Cardiac fibroblast (primary cell): ENCODE measurements around the gene CHCHD6.

Source experiments
- DNase-seq, 2 donors: peaks; one replicate each; pipeline versions ENCODE4 v3.0.0 to v3.0.0-alpha.2; 2010; ENCODE audit warnings: low read depth in 2 of 2
- H3K4me3 ChIP-seq, 2 donors: replicated peaks in 1 of 2; 1 replicate in 1 of 2; 2 replicates in 1 of 2; pipeline ENCODE4 v1.5.1; 2011; ENCODE audit warnings: low read depth in 2 of 2, low read length in 2 of 2, mild to moderate bottlenecking in 2 of 2, moderate library complexity in 1 of 2
- TF ChIP-seq, protein P1 (sequence below): IDR thresholded peaks from one replicate; pipeline ENCODE4 v1.5.1; 2011; ENCODE audit warnings: low read depth, mild to moderate bottlenecking, low read length, inconsistent platforms

Gene CHCHD6

DNA sequence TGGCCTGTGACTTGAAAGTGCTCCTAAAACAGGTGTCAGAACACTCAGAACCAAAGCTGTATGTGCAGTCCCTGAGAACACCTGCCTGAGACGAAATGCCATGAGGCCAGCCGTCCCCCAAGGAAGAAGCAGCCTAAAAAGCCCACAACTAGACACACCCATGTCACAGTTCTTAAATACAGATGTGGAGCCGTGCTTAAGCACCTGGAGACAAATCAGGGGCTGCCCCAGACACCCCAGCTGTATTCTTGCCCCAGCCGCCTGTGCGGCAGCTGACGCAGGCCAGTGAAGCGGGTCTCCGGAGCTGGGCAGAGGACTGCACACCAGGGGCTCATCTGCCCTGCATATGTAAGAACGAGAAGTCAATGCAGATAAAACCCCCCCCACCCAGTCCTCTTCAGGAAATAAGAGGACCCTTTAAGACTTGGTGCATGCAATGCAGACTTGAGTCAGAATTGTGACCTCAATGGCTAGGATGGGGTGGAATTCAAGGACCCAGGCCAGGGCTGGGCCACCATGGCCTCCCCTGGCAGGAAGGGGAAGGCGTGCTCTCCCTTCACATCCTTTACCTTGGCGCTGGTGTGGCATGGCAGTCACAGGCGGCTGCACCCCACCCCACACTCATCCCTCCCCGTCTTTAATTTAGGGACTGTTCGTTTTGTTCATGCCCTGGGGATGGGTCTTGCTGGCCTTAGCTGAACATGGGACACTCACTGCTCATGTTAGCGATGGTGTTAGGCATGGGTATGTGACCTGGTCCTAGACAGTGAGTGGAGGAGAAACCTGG, 251.2 kb downstream of the CHCHD6 start:
- TF ChIP-seq, protein P1, sequence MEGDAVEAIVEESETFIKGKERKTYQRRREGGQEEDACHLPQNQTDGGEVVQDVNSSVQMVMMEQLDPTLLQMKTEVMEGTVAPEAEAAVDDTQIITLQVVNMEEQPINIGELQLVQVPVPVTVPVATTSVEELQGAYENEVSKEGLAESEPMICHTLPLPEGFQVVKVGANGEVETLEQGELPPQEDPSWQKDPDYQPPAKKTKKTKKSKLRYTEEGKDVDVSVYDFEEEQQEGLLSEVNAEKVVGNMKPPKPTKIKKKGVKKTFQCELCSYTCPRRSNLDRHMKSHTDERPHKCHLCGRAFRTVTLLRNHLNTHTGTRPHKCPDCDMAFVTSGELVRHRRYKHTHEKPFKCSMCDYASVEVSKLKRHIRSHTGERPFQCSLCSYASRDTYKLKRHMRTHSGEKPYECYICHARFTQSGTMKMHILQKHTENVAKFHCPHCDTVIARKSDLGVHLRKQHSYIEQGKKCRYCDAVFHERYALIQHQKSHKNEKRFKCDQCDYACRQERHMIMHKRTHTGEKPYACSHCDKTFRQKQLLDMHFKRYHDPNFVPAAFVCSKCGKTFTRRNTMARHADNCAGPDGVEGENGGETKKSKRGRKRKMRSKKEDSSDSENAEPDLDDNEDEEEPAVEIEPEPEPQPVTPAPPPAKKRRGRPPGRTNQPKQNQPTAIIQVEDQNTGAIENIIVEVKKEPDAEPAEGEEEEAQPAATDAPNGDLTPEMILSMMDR = no peak
- no peak overlapping the region for H3K4me3 ChIP-seq
- no peak for DNase-seq

DNA sequence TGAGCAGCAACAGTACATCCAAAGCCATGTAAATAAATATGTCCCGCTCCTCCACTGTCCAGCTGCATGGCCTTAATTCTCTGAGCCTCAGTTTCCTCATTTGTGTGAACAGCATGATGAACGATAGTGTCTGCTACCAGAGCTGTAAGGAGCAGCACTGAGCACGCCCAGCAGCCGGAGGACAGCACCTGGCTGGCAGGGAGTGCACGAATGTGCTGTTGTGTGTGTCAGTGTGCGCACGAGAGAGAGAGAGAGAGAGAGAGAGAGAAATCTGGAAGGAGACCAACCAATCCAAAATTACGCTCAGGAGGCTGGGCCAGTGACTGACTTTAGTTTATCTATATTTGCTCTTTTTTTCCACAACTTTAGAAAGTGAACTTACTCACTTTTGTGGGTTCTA, 252.3 kb downstream of the CHCHD6 start:
- no peak for DNase-seq
- TF ChIP-seq, protein P1 = no peak
- no peak overlapping the region for H3K4me3 ChIP-seq

DNA sequence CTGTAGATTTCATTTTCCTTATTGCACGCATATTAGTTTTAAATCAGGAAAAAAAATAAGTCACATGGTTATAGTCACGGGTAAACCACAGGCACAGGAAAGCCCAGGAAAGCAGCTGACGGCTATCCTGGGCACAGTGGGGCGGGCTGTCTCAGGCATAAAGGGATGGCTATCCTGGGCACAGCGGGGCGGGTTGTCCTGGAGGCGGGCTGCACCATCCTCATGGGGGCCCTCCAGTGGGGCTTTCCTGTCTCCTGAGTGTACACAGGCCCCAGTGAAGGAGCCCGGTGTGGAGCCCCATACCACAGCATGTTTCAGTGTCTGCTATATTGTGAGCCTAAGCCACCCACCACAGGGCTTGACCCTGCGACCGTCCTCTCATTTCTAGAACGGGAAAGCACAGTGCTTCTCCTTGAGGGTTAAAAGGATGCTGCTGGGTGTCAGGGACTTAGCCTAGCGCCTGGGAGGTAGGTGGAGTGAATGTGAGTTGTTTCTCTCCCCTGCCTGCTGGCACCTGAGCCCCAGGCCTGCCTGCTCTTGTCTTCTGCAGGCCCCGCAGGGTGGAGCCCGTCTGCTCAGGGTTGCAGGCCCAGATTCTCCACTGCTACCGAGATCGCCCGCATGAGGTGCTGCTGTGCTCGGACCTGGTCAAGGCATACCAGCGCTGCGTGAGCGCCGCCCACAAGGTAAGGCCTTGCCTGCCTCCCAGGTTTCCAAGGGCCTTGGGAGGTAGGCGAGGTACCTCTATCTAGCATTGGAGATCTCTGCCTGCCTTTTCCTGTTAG, 253.0 kb downstream of the CHCHD6 start:
- H3K4me3 ChIP-seq = no peak overlapping the region
- TF ChIP-seq, protein P1 = no peak
- no peak for DNase-seq

DNA sequence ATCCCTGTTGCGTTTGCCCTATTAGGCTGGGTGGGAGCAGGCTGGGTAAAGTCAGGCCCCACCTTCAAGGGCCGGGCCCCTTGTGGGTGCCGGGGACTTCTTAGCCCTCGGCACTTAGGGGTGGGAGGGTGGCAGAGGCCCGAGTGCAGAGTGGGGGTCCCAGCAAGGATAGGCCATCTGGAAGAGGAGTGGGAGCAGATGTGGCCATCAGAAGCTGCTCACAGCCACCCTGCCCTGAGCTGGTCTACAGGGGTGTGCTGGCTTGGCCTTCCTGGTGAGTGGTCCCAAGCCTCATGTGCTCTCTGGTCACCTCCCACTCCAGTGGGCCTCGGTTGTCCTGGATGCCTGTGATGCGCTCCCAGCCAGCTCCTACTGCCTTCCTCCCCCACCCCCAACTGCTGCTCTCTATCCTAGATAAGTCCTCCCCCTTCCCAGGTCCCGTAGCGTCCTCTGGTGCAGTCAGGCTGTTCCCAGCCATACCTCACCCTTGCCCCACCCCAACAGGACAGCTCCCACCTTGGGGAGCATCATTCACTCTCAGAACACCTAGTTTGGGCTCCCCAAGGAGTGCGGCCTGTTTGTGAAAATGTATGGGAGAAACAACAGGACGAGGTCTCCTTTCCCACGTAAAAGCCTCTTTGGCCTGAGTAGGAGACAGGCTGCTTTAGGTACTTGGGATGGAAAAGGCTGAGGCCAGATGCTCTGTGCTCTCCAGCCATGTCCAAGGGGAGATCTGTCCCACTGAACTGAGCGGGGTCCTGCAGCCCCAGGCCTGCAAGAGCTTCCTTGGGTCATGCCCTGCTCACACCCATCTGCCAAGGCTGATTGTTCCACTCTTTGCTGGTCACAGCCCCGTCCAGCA, 254.0 kb downstream of the CHCHD6 start:
- TF ChIP-seq, protein P1 = no peak
- no peak for DNase-seq
- no peak overlapping the region for H3K4me3 ChIP-seq

DNA sequence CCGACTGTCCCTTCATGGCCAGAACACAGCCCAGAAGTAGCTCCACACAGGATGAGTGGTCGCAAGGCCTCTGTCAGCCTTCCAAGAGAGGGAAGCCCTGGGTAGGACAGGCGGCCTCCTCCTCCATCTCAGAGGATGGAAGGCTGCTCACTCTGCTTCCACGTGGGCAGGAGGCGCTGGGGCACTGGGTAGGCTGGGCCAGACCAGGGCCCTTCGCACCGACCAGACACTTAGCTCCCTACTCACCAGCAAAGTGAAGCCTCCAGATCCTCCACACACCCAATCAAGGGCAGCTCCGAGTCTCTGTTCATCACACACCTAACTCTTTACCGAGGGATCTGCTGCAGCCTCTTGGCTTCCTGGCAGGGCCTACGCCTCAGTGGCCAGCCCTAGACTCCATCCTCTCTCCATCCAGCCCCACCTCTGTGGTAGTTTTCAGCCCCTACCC, 254.6 kb downstream of the CHCHD6 start:
- TF ChIP-seq, protein P1 = no peak
- no peak for DNase-seq
- H3K4me3 ChIP-seq = no peak overlapping the region

DNA sequence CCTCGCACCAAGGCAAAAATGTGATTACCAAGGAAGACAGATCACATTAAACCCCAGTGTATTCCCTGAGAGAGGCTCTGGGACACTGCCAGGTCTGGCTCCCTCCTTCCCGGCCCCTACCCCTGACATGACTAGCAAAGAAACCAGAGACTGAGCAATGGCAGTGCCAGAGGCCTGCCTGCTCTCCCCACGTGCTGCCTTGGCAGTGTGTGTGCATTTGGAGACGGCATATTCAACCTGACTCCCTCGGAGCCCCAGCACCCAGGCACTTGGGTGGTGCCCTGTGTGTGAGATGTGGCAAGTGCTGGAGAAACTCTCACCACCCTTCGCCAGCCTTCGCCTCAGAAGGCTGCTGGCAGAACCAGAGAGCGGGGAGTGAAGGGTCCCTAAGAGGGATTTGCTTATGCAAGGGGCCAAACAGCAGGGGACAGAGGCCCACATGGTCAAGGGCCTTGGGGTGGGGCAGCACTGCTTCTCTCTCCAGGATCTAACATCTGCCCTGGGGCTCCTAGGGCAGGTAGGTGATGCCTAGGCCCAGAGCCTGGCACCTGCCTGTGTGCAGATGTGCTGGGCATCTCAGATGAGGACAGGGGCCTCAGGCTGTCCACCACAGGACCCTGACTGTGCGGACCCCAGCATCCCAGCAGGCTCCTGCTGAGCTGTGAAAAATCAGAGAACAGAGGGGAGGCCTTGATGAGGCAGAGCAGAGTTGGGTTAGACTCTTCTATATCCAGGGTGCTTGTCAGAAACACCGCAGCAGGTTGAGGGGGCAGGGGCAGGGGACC, 255.3 kb downstream of the CHCHD6 start:
- TF ChIP-seq, protein P1 = no peak
- H3K4me3 ChIP-seq = no peak overlapping the region
- no peak for DNase-seq
